Activated naive CD4-positive, alpha-beta T cell treated with anti-CD3 and anti-CD28 coated beads for 36 hours (primary cell): ENCODE data around the gene NAT9. TPM values are rescaled to one million over a fixed set of nuclear protein-coding genes. Genes with fewer than 3 reads are reported as not detected.

Experiments used
- CTCF ChIA-PET: fragments of 350-600 bp; sonication (Branson Sonifier 250); formaldehyde crosslinking; loops from one replicate; lab custom pipeline; 2021; ENCODE audit warnings: antibody characterized with exemption; lab: Charles Lee
- DNase-seq: peaks from one replicate; pipeline ENCODE4 v3.0.0-alpha.2; 2020
- H3K27ac Mint-ChIP-seq: one replicate; pipeline ENCODE4 v1.8.0; 2021; ENCODE audit warnings: mild to moderate bottlenecking, mixed read lengths
- H3K27me3 Mint-ChIP-seq: one replicate; pipeline ENCODE4 v1.8.0; 2021; ENCODE audit warnings: low read depth, mixed read lengths
- H3K36me3 Mint-ChIP-seq: one replicate; pipeline ENCODE4 v1.8.0; 2021; ENCODE audit warnings: low read depth, mixed read lengths
- H3K4me1 Mint-ChIP-seq: one replicate; pipeline ENCODE4 v1.8.0; 2021; ENCODE audit warnings: low read depth, mixed read lengths
- H3K4me3 Mint-ChIP-seq: one replicate; pipeline ENCODE4 v1.8.0; 2021; ENCODE audit warnings: mild to moderate bottlenecking, moderate library complexity, mixed read lengths
- H3K9me3 Mint-ChIP-seq: one replicate; pipeline ENCODE4 v1.8.0; 2021; ENCODE audit warnings: mixed read lengths
- intact Hi-C: fragments of 100-400 bp; cut with micrococcal nuclease; formaldehyde crosslinking; loops from one replicate; pipeline ENCODE4 v1.15.1; 2023
- total RNA-seq, 2 experiments: library from RNA; stranded (reverse); gene quantifications; one replicate each; pipeline ENCODE4 v1.2.3, GENCODE V29; 2021

The NAT9 gene
- total RNA-seq, 2 experiments from 2014 or later: 42.1 to 43.9 TPM

GRCh38 chr17:74814453-74814852, 38.3 kb upstream of the NAT9 start:
- Mint-ChIP-seq H3K4me1 (no peaks in the 10 kb centered on the region), H3K27ac (no peak overlapping the region), H3K36me3 (peaks cover 8% of the 10 kb centered on the region), H3K4me3 (no peak overlapping the region), H3K27me3 (no peaks in the 10 kb centered on the region), H3K9me3 (no peaks in the 10 kb centered on the region)
- CTCF ChIA-PET: no interaction called here
- intact Hi-C loops: no loop called here
- DNase-seq: peak; percentile 21

DNA sequence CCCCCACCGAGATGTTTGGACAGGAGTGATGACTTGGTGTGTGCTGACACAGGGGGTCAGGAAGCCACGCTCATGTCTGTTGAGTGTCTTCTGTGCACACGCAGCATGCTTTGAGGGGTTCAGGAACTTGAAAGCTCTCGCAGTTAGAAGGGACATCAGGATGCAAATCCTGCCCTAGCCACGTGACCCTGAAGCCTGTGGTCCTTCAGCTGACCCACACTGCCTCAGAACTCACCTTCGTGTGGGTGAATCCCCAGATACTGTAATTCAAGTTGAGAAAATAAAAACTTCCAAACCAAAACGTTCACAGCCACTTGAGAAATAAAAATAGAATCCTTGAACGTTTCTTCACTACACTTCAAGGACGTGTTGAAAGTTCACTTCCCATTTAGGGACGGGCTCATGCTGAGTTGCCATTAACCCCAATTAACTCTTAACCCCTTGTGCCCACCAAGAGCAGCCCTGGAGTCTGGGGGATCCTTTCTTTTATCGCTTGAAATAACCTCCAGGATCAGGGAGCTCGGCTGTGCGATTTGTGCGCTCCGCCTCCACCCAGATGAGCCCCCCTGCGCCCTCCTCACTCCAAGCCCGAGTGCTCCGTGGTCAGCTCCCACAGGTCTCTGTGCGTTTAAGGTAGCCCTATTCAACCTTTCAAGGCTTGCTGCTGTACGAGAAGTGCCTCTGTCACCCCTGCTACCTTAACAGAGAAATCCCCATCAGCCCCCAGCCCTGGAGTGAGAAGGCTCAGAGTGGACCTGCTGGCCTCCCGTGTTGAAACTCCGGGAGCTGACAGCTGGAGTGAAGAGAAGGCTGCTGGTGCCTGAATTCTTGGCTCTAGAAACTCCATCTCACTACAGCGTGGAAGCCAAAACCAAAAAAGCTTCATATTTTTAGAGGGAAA, 36.2 kb upstream of the NAT9 start:
- Mint-ChIP-seq H3K27me3 (no peaks in the 10 kb centered on the region), H3K36me3 (peaks cover 3% of the 10 kb centered on the region), H3K4me1 (no peaks in the 10 kb centered on the region), H3K4me3 (no peak overlapping the region), H3K9me3 (no peaks in the 10 kb centered on the region), H3K27ac (no peak overlapping the region)
- no peak for DNase-seq
- intact Hi-C loops: no loop called here
- CTCF ChIA-PET: no interaction called here

DNA sequence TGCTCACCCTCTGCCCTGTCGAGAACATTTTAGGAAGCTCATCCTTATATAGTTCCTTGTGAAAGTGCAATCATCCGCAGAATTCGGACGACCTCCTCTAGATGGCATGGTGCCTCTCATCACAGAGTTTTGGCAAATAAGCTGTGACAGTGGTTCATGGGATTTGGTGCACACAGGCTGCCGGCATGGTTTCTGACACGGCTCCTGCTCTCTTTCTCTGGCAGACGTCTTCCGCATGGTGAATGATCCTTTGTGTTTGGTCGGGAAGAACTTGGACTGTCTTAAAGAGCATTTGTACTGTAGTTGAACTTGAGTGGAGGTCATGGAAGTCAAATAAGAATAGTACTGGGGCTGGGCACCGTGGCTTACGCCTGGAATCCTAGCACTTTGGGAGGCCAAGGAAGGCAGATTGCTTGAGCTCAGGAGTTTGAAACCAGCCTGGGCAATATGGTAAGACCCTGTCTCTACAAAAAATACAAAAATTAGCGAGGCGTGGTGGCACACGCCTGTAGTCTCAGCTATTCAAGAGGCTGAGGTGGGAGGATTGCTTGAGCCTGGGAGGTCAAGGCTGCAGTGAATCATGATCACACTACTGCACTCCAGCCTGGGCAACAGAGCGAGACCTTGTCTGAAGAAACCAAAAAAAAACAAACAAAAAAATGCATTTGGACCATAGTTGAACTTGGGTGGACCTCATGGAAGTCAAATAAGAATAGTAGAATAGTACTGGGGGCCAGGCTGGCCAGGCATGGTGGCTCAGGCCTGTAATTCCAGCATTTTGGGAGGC, 34.7 kb upstream of the NAT9 start:
- H3K4me3 Mint-ChIP-seq: no peak overlapping the region
- no peaks in the 10 kb centered on the region for H3K27me3 Mint-ChIP-seq
- no peaks in the 10 kb centered on the region for H3K36me3 Mint-ChIP-seq
- H3K9me3 Mint-ChIP-seq: no peaks in the 10 kb centered on the region
- intact Hi-C loops: no loop called here
- no peaks in the 10 kb centered on the region for H3K4me1 Mint-ChIP-seq
- CTCF ChIA-PET: interaction anchor here (1.7 kb wide), 1 partner anchor 73 kb away, joined by 5 read pairs; the partner anchor contains the start of gene RAB37
- DNase-seq: no peak
- H3K27ac Mint-ChIP-seq: no peak overlapping the region

- intact Hi-C loops: no loop called here
- H3K27me3 Mint-ChIP-seq: no peaks in the 10 kb centered on the region
- no peaks in the 10 kb centered on the region for H3K9me3 Mint-ChIP-seq
- DNase-seq: no peak
- CTCF ChIA-PET: interaction anchor here (1.7 kb wide), 1 partner anchor 17 kb away, joined by 6 read pairs; no protein-coding TSS in a partner anchor
- H3K36me3 Mint-ChIP-seq: no peaks in the 10 kb centered on the region
- no peaks in the 10 kb centered on the region for H3K4me1 Mint-ChIP-seq
- no peak overlapping the region for H3K4me3 Mint-ChIP-seq
- no peak overlapping the region for H3K27ac Mint-ChIP-seq
These were observed 32.7 kb upstream of the NAT9 start for GRCh38 chr17:74808714-74809430.

DNA sequence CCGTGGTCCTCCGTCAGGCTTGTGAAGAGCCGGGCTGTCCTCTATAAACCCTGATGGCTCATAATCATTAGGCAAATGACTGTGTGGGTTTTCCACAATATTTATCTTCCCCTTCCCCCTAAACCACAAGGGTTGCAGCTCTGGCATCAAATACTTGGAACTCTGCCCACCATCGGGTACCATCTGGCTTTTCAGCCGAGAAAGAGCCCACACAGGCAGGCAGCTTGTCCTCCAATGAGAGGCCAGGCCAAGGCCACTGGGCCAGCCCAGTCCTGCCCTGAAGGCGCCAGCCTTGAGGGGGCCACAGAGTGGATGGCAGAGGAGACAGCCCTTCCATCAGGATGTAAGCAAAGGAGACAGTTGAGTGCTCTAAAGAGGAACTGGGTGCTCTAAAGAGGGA, 31.8 kb upstream of the NAT9 start:
- Mint-ChIP-seq H3K4me3 (no peak overlapping the region), H3K27ac (no peak overlapping the region), H3K9me3 (no peaks in the 10 kb centered on the region), H3K27me3 (no peaks in the 10 kb centered on the region), H3K36me3 (no peaks in the 10 kb centered on the region), H3K4me1 (no peaks in the 10 kb centered on the region)
- intact Hi-C loops: no loop called here
- CTCF ChIA-PET: no interaction called here
- no peak for DNase-seq

DNA sequence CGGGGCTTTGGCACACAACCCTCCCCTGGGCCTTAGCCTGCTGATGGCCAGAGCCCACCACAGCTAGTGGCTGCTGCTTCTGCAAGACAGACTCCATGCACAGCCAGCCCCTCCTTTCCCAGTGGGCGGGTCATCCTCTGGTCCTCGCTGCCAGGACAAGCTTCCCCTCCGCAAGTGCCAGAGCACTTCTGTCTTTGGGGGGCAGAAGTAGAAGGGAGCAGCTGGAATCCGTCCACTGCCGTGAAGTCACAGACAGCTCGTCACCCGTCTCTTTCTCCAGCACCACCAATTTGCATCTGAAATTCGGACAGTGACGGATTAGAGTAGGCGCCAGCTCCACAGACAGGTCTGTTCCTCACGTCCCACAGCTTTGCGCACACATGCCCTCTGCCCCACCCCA, 31.3 kb upstream of the NAT9 start:
- no peak overlapping the region for H3K4me3 Mint-ChIP-seq
- no peak for DNase-seq
- CTCF ChIA-PET: no interaction called here
- H3K4me1 Mint-ChIP-seq: no peaks in the 10 kb centered on the region
- H3K36me3 Mint-ChIP-seq: no peaks in the 10 kb centered on the region
- H3K27ac Mint-ChIP-seq: no peak overlapping the region
- intact Hi-C loops: no loop called here
- H3K9me3 Mint-ChIP-seq: no peaks in the 10 kb centered on the region
- H3K27me3 Mint-ChIP-seq: no peaks in the 10 kb centered on the region

GRCh38 chr17:74806334-74806733, 30.2 kb upstream of the NAT9 start:
- no peaks in the 10 kb centered on the region for H3K4me1 Mint-ChIP-seq

DNA sequence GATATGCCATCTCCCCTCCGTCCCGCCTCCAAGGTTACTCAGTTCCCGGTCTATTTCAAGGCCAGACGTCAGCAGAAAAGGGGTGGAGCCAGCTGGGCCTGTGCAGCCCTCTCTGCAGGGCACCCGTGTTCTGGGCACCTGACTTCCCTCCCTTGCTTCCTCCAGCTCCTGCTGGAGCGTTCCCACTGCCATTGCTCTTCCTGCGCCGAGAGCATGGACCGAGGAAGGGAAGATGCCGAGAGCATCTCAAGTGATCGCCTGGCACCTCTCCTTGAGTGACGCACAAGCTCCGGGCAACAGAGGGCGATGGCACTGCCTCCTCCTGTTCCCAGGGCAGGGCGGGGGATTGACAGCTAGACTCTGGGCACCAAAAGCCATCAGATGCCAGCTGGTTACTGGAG, 29.4 kb upstream of the NAT9 start:
- H3K9me3 Mint-ChIP-seq: no peaks in the 10 kb centered on the region
- CTCF ChIA-PET: interaction anchor here (0.6 to 1.1 kb wide), 3 partner anchors 15 to 57 kb away, joined by 3 to 6 read pairs (median 3); no protein-coding TSS in a partner anchor
- H3K4me1 Mint-ChIP-seq: no peaks in the 10 kb centered on the region
- no peak overlapping the region for H3K4me3 Mint-ChIP-seq
- intact Hi-C loops: no loop called here
- peaks cover 3% of the 10 kb centered on the region for H3K36me3 Mint-ChIP-seq
- no peak overlapping the region for H3K27ac Mint-ChIP-seq
- H3K27me3 Mint-ChIP-seq: no peaks in the 10 kb centered on the region
- no peak for DNase-seq

More at GRCh38 chr17:74806334-74806733, 30.2 kb upstream of the NAT9 start:
- DNase-seq: no peak
- intact Hi-C loops: no loop called here
- CTCF ChIA-PET: interaction anchor here (1.4 kb wide), 1 partner anchor 15 kb away, joined by 4 read pairs; no protein-coding TSS in a partner anchor
- H3K27ac Mint-ChIP-seq: no peak overlapping the region
- no peaks in the 10 kb centered on the region for H3K27me3 Mint-ChIP-seq
- H3K36me3 Mint-ChIP-seq: peaks cover 2% of the 10 kb centered on the region
- H3K4me3 Mint-ChIP-seq: no peak overlapping the region
- H3K9me3 Mint-ChIP-seq: no peaks in the 10 kb centered on the region

DNA sequence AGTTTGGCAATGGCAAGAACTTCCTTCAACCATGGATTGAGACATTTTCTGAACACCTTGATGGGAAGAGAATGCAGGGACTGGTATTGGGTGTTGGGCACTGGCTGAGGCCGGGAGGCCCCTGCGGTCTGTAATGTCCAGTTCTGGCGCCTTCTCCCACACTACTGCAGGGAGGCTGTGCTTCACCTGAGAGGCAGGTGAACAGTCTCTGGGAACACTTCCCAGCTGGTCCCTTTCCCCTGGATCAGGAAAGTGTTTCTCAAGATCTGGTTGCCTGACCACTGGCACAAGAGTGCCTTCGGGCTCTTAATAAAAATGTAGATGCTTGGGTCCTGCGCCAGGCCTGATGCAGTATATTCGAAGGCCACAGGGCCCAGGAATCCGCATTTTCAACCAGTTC, 28.5 kb upstream of the NAT9 start:
- no peak overlapping the region for H3K27ac Mint-ChIP-seq
- peaks cover 10% of the 10 kb centered on the region for H3K36me3 Mint-ChIP-seq
- intact Hi-C loops: no loop called here
- H3K4me1 Mint-ChIP-seq: no peaks in the 10 kb centered on the region
- DNase-seq: no peak
- no peaks in the 10 kb centered on the region for H3K9me3 Mint-ChIP-seq
- CTCF ChIA-PET: interaction anchor here (1.1 kb wide), 1 partner anchor 58 kb away, joined by 3 read pairs; no protein-coding TSS in a partner anchor
- no peaks in the 10 kb centered on the region for H3K27me3 Mint-ChIP-seq
- no peak overlapping the region for H3K4me3 Mint-ChIP-seq

DNA sequence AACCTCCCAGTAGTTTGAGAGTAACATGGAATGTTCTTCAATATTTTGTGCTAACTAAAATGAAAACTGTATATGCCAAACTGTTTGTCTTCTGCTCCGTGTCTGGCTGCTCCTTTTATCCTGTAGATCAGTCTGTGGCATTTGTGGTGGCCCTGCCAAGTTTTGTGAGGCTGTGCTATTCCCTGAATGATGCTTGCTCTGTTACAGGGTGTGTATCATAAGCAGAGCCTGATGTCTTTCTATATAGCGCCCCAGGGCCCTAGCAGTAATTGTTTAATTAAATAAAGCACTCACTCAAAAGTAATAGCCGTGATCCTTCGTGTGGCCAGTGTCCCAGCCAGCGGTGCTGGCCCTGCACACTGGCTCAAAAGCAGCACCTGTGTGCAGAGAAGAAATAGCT, 27.8 kb upstream of the NAT9 start:
- no peak for DNase-seq
- H3K9me3 Mint-ChIP-seq: no peaks in the 10 kb centered on the region
- CTCF ChIA-PET: no interaction called here
- H3K36me3 Mint-ChIP-seq: peaks cover 12% of the 10 kb centered on the region
- H3K4me1 Mint-ChIP-seq: no peaks in the 10 kb centered on the region
- no peak overlapping the region for H3K27ac Mint-ChIP-seq
- H3K4me3 Mint-ChIP-seq: no peak overlapping the region
- no peaks in the 10 kb centered on the region for H3K27me3 Mint-ChIP-seq
- intact Hi-C loops: no loop called here

DNA sequence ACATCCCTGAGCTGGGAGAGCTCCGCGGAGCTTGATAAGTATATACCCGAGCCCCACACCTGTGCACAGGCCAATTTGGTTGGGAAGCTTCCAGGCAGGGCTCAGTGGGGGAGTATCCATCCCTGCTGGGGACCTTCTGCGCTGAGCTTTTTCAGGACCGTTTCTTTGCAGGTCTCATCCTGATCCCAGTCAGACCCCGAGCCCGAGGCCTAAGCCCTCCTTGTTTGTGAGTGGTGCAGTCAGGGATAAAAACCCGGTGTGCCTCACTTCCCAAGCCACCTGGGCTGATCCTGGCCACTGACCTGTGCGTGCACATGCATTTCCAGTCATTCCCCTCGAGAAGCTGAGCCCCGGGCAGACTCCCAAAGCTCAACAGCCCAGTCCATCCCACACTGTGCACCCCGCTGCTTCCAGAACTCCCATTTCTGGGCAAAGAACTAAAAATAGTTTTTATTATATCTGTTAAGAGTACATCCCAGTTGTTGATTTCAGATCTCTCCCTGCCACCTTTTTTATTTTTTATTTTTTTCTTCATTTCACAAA, 27.3 kb upstream of the NAT9 start:
- Mint-ChIP-seq H3K4me1 (no peaks in the 10 kb centered on the region), H3K27me3 (no peaks in the 10 kb centered on the region), H3K9me3 (no peaks in the 10 kb centered on the region), H3K36me3 (peaks cover 15% of the 10 kb centered on the region), H3K4me3 (no peak overlapping the region), H3K27ac (no peak overlapping the region)
- CTCF ChIA-PET: no interaction called here
- DNase-seq: no peak
- intact Hi-C loops: no loop called here

DNA sequence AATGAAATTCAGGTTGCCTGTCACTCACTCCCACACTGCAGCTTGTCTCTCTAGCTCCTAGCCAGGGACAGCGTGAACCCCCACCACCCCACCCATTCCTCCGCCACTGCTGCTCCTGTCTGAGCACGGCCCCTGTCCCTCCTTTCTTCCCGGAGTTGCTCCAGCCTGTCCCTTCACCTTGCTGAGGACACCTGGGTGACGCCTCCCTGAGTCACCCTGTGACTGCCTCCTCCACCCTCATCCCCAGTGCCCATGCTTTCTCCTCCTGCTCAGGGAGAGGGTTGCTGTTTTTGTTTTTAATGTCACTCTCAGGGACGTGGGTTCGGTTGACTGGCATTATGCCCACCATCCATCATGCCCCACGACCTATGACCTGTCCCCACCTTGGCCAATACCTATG, 25.8 kb upstream of the NAT9 start:
- intact Hi-C loops: no loop called here
- no peak for DNase-seq
- Mint-ChIP-seq H3K4me1 (no peaks in the 10 kb centered on the region), H3K36me3 (peaks cover 17% of the 10 kb centered on the region), H3K27ac (no peak overlapping the region), H3K4me3 (no peak overlapping the region), H3K9me3 (no peaks in the 10 kb centered on the region), H3K27me3 (no peaks in the 10 kb centered on the region)
- CTCF ChIA-PET: interaction anchor here (1.1 kb wide), 1 partner anchor 10 kb away, joined by 10 read pairs; no protein-coding TSS in a partner anchor
